K562 (cell line): Measurements from ENCODE around the gene CIART. TPM values are rescaled to one million over a fixed set of nuclear protein-coding genes. Genes with fewer than 3 reads are reported as not detected.

Experiments
- CEBPG ChIP-seq, 3 experiments: fragments of 200-800 bp in 1 of 3; sonication (Bioruptor generic) in 1 of 3; sonication (generic) in 1 of 3; formaldehyde crosslinking in 1 of 3; IDR thresholded peaks in 2 of 3; conservative IDR thresholded peaks in 1 of 3; 2 replicates each; pipeline versions ENCODE4 v1.6.1 to v1.8.0; 2016 to 2022; ENCODE audit warnings: missing compliant biosample characterization in 2 of 3, missing genetic modification characterization in 2 of 3, mild to moderate bottlenecking in 1 of 3, missing genetic modification reagents in 1 of 3
- ETS2 ChIP-seq: IDR thresholded peaks from 2 replicates; pipeline ENCODE4 v1.6.1; 2016; ENCODE audit warnings: borderline replicate concordance, missing genetic modification characterization, mild to moderate bottlenecking, moderate library complexity, missing compliant biosample characterization; ENCODE audit not compliant: poor library complexity, severe bottlenecking
- EZH2 ChIP-seq: IDR thresholded peaks from 2 replicates; pipeline ENCODE4 v1.6.1; 2012; ENCODE audit warnings: low read depth, mild to moderate bottlenecking, inconsistent platforms, low read length, borderline replicate concordance
- IFI16 ChIP-seq: fragments of 250-450 bp; sonication (Bioruptor Pico); IDR thresholded peaks from 2 replicates; pipeline ENCODE4 v2.1.2; 2022; ENCODE audit warnings: mild to moderate bottlenecking, inconsistent platforms
- KAT7 ChIP-seq: sonication (generic); formaldehyde crosslinking; IDR thresholded peaks from 2 replicates; pipeline ENCODE4 v1.8.0; 2022; ENCODE audit warnings: missing genetic modification reagents, mild to moderate bottlenecking, borderline replicate concordance
- KDM2B ChIP-seq: fragments of 250-450 bp; sonication (Bioruptor Pico); IDR thresholded peaks from 2 replicates; pipeline ENCODE4 v1.8.0; 2021; ENCODE audit warnings: mild to moderate bottlenecking, moderate library complexity
- NCOA1 ChIP-seq: fragments of 450-650 bp; IDR thresholded peaks from 2 replicates; pipeline ENCODE4 v1.6.1; 2016; ENCODE audit warnings: low read depth
- NR2C1 ChIP-seq, 2 experiments: fragments of 450-650 bp; IDR thresholded peaks; 2 replicates each; pipeline ENCODE4 v1.6.1; 2017; ENCODE audit warnings: mild to moderate bottlenecking in 2 of 2, antibody characterized with exemption in 1 of 2, inconsistent platforms in 1 of 2, missing compliant biosample characterization in 1 of 2, missing genetic modification characterization in 1 of 2
- PCBP2 ChIP-seq: fragments of 200-400 bp; formaldehyde crosslinking; IDR thresholded peaks from 2 replicates; pipeline ENCODE4 v1.6.1; 2018; ENCODE audit warnings: low read length, low read depth, mild to moderate bottlenecking, moderate library complexity; ENCODE audit not compliant: poor library complexity, severe bottlenecking
- PHF8 ChIP-seq: fragments of 200-600 bp; sonication (generic); IDR thresholded peaks from 2 replicates; pipeline ENCODE4 v1.6.1; 2012; ENCODE audit warnings: mixed run types, mild to moderate bottlenecking, inconsistent platforms, low read length, moderate library complexity, borderline replicate concordance
- PPARD ChIP-seq: fragments of 250-450 bp; sonication (Bioruptor Pico); IDR thresholded peaks from 2 replicates; pipeline ENCODE4 v1.8.0; 2022; ENCODE audit warnings: inconsistent platforms, mild to moderate bottlenecking, moderate library complexity
- RBM14 ChIP-seq: fragments of 200-400 bp; formaldehyde crosslinking; IDR thresholded peaks from 2 replicates; pipeline ENCODE4 v1.6.1; 2018; ENCODE audit warnings: low read depth, mild to moderate bottlenecking, low read length, moderate library complexity, borderline replicate concordance; ENCODE audit not compliant: insufficient read depth
- RHOXF2B ChIP-seq: fragments of 250-450 bp; sonication (Bioruptor Pico); conservative IDR thresholded peaks from 2 replicates; pipeline ENCODE4 v1.5.1; 2021
- SRF ChIP-seq, 2 experiments: fragments of 250-450, 450-650 bp in 1 of 2; sonication (Bioruptor Pico) in 1 of 2; sonication (generic) in 1 of 2; formaldehyde crosslinking; IDR thresholded peaks; 2 replicates each; pipeline versions ENCODE4 v1.5.0 to v1.5.1; 2020 to 2022; ENCODE audit warnings: mild to moderate bottlenecking in 1 of 2, missing genetic modification reagents in 1 of 2
- ZNF23 ChIP-seq: fragments of 250-450 bp; sonication (Bioruptor Pico); IDR thresholded peaks from 2 replicates; pipeline ENCODE4 v1.4.0; 2020; ENCODE audit warnings: mild to moderate bottlenecking
- ZNF644 ChIP-seq: fragments of 200-800 bp; sonication (Bioruptor generic); IDR thresholded peaks from 2 replicates; pipeline ENCODE4 v1.6.1; 2016; ENCODE audit warnings: low read depth, missing genetic modification characterization, missing compliant biosample characterization
- ZNF695 ChIP-seq: fragments of 450-650 bp; formaldehyde crosslinking; IDR thresholded peaks from 2 replicates; pipeline ENCODE4 v1.4.0; 2020; ENCODE audit warnings: mild to moderate bottlenecking, moderate library complexity
- ZSCAN32 ChIP-seq: fragments of 450-650 bp; formaldehyde crosslinking; IDR thresholded peaks from 2 replicates; pipeline ENCODE4 v1.4.0; 2020; ENCODE audit warnings: mild to moderate bottlenecking, moderate library complexity
- polyA plus RNA-seq, 8 experiments: library from polyadenylated mRNA; depleted of rRNA in 4 of 8; stranded (reverse) in 5 of 8; unstranded in 3 of 8; fragments of >200 nt; fragmentation: Nextera tagmentation in 2 of 8; fragmentation: Illumina TruSeq in 1 of 8; extraction: Ambion mirVana in 2 of 8; extraction: Trizol in 1 of 8; gene quantifications; 2 replicates each; pipeline versions ENCODE4 v1.2.1 to v1.2.3, GENCODE V29; 2011 to 2014; ENCODE audit warnings: inconsistent platforms in 1 of 8, missing spikeins in 1 of 8
- total RNA-seq, 7 experiments: library from RNA; depleted of rRNA in 6 of 7; stranded (reverse); fragments of >200 nt in 6 of 7; fragmentation: Illumina TruSeq in 2 of 7; extraction: Trizol in 2 of 7; gene quantifications; 2 replicates each; pipeline versions ENCODE4 v1.2.1 to v1.2.3, GENCODE V29; 2011 to 2021; ENCODE audit warnings: low replicate concordance in 1 of 7
- TF ChIP-seq, protein P1 (sequence below): fragments of 250-450 bp; sonication (Bioruptor Pico); IDR thresholded peaks from 2 replicates; pipeline ENCODE4 v1.5.0; 2021
- TF ChIP-seq, protein P2 (sequence below): IDR thresholded peaks from 2 replicates; pipeline ENCODE4 v1.6.1; 2014; ENCODE audit warnings: antibody characterized with exemption
- TF ChIP-seq, protein P3 (sequence below): fragments of 450-650 bp; formaldehyde crosslinking; IDR thresholded peaks from 2 replicates; pipeline ENCODE4 v1.4.0; 2020; ENCODE audit warnings: mild to moderate bottlenecking, moderate library complexity

The CIART gene
- total and polyA plus RNA-seq, 9 of the 15 experiments (the other 6 are each of a cell fraction or from before 2014, with no cell fraction given), result 0.07 to 0.35 (median 0.19) TPM; not detected in 2

DNA sequence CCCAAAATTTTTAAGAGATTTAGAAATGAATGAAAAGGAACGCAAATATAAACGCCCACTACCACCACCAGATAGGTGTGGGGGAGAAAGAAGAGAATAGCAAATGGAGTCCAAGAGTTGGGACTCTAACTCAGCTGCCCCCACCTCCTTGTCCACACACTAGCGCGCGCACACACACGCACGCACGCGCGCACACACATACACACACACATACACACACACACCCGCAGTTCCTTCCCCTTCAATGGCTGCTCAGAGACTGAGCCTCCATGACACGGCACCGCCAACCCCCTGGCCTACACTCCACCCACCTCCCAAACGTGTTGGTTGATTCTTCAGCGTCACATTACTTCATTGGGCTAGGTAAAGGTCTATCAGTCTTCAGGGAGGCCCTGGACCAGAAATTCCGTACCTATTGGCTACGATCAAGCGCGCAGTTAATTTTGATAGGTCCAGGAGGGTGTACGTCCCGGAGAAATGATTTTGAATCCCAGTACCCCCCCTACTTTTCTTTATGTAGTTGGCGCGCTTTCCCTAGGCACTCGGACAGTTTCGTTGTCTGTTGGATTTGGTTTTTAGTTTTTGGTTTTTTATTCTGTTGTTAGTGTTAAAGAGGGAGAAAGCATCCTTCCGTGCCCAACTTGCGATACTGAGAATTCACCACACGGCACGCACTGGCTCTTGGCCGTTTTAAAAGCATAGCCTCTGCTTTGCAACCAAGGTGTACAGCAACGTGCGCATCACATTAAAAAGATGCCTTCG lies 46.3 kb upstream of the CIART start, which contains the start of gene ANP32E (continued):
- no peak for TF ChIP-seq PCBP2
- no peak for TF ChIP-seq KDM2B (CRISPR knock-in tag)
- TF ChIP-seq SRF (CRISPR knock-in tag; IDR thresholded peaks at IDR 0.05), result 0 out of 4 replicates have a peak, but pooled peaks of 1 of the 2 experiments have one; percentile 32
- TF ChIP-seq, protein P1, sequence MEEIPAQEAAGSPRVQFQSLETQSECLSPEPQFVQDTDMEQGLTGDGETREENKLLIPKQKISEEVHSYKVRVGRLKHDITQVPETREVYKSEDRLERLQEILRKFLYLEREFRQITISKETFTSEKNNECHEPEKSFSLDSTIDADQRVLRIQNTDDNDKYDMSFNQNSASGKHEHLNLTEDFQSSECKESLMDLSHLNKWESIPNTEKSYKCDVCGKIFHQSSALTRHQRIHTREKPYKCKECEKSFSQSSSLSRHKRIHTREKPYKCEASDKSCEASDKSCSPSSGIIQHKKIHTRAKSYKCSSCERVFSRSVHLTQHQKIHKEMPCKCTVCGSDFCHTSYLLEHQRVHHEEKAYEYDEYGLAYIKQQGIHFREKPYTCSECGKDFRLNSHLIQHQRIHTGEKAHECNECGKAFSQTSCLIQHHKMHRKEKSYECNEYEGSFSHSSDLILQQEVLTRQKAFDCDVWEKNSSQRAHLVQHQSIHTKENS (CRISPR knock-in tag), result no peak
- TF ChIP-seq IFI16 (CRISPR knock-in tag), result no peak
- no peak for TF ChIP-seq ETS2
- TF ChIP-seq KAT7 (CRISPR knock-in tag), result peak; percentile 49; the same call in 1 of the 2 replicates
- TF ChIP-seq PHF8, result peak; percentile 76; the same call in 1 of the 2 replicates
- TF ChIP-seq, protein P2, sequence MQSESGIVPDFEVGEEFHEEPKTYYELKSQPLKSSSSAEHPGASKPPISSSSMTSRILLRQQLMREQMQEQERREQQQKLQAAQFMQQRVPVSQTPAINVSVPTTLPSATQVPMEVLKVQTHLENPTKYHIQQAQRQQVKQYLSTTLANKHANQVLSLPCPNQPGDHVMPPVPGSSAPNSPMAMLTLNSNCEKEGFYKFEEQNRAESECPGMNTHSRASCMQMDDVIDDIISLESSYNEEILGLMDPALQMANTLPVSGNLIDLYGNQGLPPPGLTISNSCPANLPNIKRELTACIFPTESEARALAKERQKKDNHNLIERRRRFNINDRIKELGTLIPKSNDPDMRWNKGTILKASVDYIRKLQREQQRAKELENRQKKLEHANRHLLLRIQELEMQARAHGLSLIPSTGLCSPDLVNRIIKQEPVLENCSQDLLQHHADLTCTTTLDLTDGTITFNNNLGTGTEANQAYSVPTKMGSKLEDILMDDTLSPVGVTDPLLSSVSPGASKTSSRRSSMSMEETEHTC, result no peak
- no peak for TF ChIP-seq ZNF695 (CRISPR knock-in tag)
- no peak for TF ChIP-seq PPARD
- TF ChIP-seq RHOXF2B (CRISPR knock-in tag), result no peak; the same call in 1 of the 2 replicates
- TF ChIP-seq NR2C1 (IDR thresholded peaks at IDR 0.05), result peak; percentile 69; the same call in 1 of the 2 replicates
- TF ChIP-seq NR2C1 (tag; IDR thresholded peaks at IDR 0.05), result peak; percentile 67
- TF ChIP-seq, protein P3, sequence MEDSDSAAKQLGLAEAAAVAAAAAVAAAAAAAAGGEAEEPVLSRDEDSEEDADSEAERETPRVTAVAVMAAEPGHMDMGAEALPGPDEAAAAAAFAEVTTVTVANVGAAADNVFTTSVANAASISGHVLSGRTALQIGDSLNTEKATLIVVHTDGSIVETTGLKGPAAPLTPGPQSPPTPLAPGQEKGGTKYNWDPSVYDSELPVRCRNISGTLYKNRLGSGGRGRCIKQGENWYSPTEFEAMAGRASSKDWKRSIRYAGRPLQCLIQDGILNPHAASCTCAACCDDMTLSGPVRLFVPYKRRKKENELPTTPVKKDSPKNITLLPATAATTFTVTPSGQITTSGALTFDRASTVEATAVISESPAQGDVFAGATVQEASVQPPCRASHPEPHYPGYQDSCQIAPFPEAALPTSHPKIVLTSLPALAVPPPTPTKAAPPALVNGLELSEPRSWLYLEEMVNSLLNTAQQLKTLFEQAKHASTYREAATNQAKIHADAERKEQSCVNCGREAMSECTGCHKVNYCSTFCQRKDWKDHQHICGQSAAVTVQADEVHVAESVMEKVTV, result no peak
- TF ChIP-seq ZNF23 (CRISPR knock-in tag), result no peak
- no peak for TF ChIP-seq ZSCAN32 (CRISPR knock-in tag)
- TF ChIP-seq EZH2, result no peak
- TF ChIP-seq CEBPG (CRISPR knock-in tag; IDR thresholded peaks at IDR 0.05), result no peak
- TF ChIP-seq CEBPG (tag; conservative IDR thresholded peaks at IDR 0.05 in 1 of 2, IDR thresholded peaks at IDR 0.05 in 1 of 2), result no peak
- peak; percentile 53 for TF ChIP-seq NCOA1
- no peak; the same call in 1 of the 2 replicates for TF ChIP-seq ZNF644
- TF ChIP-seq RBM14, result no peak
